Stimulated activated CD4-positive, alpha-beta T cell treated with anti-CD3 and anti-CD28 coated beads, Interleukin-2, amount 100 ng/mL, for 48 hours (primary cell): ENCODE data around the gene LTF.

ENCODE experiments used
- DNase-seq, 2 donors: peaks; one replicate each; pipeline ENCODE4 v3.0.0-alpha.2; 2020

Gene LTF

GRCh38 chr3:46490338-46491084 is 25.8 kb upstream of the LTF start:
- no peak for DNase-seq

DNA sequence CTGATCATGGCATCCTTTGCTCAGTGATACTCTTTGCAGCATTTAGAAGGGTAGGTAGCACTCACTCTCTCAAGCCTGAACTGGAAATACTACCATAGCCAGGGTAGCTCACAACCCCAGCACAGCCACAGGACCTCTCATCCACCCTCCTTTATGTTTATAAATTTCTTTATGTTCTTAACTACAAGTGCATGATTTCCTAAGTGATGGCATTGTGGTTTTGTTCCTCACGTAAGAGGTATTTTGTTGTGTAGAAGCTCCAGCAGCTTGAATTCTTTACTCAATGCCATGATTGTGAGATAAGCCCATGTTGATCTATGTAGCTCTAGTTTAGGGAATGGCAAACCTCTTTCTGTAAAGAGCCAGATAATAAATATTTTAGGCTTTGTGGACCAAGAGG is 25.2 kb upstream of the LTF start:
- no peak for DNase-seq

DNA sequence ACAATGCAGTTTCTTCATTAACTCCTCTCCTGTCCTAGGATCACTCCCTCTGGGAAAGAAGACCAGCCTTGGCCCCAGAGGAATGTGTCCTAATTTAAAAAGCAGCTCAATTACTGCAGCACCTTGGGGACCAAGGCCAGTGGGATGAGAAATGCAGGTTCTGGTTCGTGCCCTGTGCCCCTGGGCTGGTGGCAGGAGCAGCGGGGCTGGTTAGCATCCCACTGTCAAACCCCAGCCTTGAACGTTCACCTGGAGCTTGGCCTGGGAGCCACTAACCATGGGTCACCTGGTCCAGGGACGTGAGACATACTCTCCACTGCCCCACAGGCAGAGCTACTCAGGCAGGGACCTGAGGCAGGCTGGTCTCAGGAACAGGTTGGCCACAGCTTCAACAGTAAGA is 24.7 kb upstream of the LTF start:
- no peak for DNase-seq

DNA sequence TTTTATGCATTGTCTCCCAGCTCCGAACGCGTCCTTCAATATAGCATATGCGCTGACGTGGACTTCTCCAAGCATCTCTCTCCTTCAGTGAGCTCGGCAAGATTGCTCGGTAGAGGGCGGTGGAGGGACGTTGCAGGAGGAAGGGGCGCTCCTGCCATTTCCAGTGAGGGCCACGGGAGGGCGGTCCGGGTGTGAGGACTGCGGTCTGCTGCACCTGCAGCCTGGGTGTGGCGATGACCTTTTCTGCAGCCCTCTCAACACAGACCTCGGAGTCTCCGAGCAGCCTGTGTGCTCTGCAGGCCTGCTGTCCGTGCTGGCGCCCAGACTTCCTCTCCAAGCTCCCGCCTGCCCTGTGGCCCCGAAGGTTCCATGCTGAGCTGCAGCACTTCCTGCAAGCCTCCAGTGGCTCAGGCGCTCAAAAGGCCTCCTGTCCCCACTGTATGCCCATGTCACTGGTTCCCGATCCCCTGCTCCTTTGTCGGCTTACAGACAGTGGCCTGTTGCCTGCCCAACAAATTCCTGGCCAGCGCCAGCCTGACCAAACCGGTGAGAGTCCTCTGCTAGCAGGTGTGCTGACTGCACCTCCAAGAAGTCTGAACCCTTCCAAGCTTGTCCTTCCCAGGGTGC is 24.1 kb upstream of the LTF start:
- peak; percentile 91 to 95 for DNase-seq

- DNase-seq: no peak
These were observed 21.1 kb upstream of the LTF start for GRCh38 chr3:46485779-46486175.

GRCh38 chr3:46484911-46485778 is 20.4 kb upstream of the LTF start:
- no peak for DNase-seq

DNA sequence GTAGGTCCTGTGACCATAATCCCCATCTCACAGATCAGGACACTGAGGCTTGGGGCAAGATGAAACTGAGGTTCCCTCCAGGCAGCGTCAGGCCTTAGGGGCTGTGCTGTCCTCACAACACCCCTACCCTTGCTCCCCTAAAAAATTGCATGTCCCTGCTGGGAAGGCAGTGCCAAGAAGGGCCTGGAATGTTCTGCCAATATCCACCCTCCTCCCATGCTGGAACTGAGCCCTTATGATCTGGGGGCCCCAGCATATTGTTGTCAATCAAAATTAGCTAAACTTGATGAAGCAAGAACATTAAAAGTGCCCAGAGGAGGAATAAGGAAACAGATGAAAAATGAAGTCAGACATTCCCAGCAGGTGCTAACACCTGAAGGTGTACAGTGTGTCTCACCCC is 19.7 kb upstream of the LTF start:
- no peak for DNase-seq

GRCh38 chr3:46483825-46484224 is 19.1 kb upstream of the LTF start:
- no peak for DNase-seq

GRCh38 chr3:46482632-46483350 is 18.1 kb upstream of the LTF start:
- no peak for DNase-seq

GRCh38 chr3:46481636-46482035 is 16.9 kb upstream of the LTF start:
- DNase-seq: no peak

GRCh38 chr3:46480491-46481195 is 15.9 kb upstream of the LTF start:
- no peak for DNase-seq

GRCh38 chr3:46479696-46480095 is 15.0 kb upstream of the LTF start:
- DNase-seq: no peak

DNA sequence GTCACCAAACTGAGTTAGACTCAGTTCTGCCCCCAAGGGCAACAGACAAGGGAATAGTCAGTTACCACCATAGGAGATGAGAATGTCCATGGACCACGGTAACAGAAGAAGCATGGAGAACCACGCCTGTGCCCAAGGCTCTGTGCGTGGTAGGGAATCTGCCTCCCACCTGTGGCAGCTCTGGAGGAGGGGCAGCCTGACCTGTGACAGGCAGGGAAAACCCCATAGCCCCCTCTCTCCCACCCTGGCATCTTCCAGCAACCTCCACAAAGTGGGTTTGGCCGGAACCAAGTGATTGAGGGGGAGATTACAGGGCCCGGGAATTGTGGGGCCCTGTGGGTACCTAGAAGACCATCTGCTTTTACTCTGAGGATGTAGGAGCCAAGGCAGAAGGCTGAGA is 14.3 kb upstream of the LTF start:
- DNase-seq: no peak

DNA sequence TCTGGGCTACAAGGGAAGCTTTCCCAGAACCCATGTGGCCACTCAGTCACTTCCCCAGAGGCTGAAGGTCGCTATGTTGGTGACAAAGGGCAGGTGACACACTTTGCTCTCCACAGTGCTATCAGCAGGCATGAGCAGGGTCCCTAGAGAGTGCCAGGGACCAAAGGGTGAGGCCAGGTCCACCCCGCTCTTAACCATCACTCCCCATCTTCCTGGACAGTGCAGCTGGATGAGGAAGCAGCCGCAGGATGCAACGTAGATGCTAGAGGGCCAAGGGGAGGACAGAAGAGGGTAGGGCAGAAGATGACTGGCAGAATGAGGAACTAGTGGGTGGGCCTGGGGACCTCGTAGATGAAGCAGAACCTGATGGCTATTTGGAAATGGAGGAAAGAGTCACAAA is 13.6 kb upstream of the LTF start:
- DNase-seq: no peak

- DNase-seq: no peak
These were observed 13.1 kb upstream of the LTF start for GRCh38 chr3:46477756-46478155.

DNA sequence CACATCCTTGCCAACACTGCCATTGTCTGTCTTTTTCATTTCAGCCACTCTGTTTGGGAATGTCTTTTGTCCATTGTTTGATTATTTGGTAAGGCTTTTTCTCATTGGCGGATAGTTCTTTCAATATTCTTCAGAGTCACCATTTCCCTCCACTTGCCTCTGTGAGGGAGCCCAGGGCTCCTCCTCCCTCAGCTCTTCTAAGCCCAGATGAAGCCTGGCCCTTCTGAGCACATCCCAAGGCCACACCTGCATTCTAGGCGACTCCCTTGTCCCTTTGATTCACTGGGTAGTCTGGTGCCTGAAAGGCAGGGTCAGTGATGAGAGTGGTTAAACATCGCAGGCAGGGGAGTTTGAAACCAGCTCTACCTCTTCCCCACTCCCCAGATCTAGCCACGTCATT is 12.4 kb upstream of the LTF start:
- no peak for DNase-seq

GRCh38 chr3:46472736-46473135 is 8.0 kb upstream of the LTF start:
- no peak for DNase-seq

GRCh38 chr3:46471371-46471914 is 6.7 kb upstream of the LTF start:
- no peak for DNase-seq

DNA sequence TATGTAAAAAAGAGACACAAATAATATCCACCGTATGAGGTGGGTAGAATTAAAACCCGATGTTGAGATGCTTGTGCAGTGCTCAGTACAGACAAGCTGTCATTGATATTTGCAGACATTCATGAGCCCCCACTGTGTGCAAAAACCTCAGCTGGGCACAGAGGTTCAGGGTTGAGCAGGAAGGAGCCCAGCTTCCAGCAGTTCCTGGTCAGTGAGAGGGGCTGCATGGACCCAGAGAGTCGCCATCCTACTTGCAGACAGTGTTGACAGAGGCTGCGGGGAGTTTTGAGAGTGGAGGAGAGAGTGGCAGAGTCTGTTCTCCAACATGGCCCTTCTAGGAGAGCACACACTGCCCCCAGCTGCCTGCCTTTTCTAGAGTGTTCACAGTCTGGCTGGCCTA is 6.1 kb upstream of the LTF start:
- no peak for DNase-seq

- DNase-seq: no peak
These were observed 5.1 kb upstream of the LTF start for GRCh38 chr3:46469680-46470357.

- DNase-seq: no peak
These were observed 4.3 kb upstream of the LTF start for GRCh38 chr3:46468753-46469600.
